Measurements from ENCODE around the gene CCDC91.

Gene CCDC91

GRCh38 chr12:28527631-28528249 is 337.5 kb downstream of the CCDC91 start:
- peak in 1 of 51 donors; percentile 19 for DNase-seq

GRCh38 chr12:28535216-28535615 is 345.0 kb downstream of the CCDC91 start:
- DNase-seq: no peak

DNA sequence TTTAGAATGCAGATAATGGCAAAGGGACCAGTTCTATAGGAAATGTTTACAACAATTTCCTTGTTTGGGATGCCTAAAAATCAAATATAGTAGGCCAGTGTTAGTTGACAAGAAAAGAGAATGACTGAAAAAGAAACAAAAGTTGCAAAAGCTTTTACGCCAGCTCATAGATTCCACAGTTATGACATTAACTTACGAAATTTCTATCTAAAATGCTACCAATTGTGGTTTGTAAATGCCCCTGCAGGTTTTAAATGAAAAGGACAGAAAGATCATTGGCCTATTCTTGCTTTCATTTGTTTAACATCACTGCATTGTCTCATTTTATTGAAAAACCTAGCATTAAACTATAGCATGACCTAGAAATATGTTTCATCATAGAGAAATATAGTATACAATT is 345.8 kb downstream of the CCDC91 start:
- no peak for DNase-seq

- DNase-seq: no peak
These were observed 347.2 kb downstream of the CCDC91 start for GRCh38 chr12:28537474-28537873.

GRCh38 chr12:28539691-28540323 is 349.6 kb downstream of the CCDC91 start:
- no peak for DNase-seq

- DNase-seq: no peak
These were observed 350.1 kb downstream of the CCDC91 start for GRCh38 chr12:28540324-28540714.

DNA sequence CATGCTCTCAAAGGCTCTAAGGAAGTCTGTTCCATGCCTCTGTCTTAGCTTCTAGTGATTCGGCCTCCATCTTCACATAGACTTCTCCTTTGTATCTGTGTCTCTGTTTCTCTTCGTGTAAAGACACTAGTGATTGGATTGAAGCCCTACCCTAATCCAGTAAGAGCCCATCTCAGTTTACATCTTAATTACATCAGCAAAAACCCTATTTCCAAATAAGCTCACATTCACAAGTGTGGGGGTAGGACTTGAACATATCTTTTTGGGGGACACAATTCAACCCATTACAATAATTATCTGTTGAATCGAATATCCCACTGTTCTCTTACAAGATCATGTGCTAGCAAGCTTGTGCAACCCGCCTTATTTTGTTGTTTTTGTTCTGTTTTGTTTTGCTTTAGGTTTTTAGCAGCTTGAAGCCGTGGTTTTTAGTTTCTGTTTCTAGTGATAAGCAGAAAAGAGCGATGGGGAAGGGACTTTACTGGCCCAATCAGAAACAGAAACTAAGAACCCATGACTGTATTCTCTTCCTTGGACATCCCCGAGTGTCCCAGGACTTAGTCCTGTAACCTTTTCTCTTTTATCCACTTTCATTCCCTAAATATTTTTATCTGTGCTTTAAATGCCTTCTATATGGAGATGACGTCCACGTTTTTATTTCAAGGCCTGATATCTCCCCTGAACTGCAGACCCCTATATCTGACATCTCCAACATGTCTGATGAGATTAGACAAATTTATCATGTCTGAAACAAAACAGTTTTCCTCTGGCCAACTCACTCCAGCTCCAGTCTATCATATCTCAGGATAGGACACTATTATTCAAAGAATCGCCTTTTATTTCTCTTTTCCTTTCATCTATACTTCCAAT is 353.0 kb downstream of the CCDC91 start:
- no peak for DNase-seq

GRCh38 chr12:28550757-28551704 is 360.8 kb downstream of the CCDC91 start:
- DNase-seq: no peak

DNA sequence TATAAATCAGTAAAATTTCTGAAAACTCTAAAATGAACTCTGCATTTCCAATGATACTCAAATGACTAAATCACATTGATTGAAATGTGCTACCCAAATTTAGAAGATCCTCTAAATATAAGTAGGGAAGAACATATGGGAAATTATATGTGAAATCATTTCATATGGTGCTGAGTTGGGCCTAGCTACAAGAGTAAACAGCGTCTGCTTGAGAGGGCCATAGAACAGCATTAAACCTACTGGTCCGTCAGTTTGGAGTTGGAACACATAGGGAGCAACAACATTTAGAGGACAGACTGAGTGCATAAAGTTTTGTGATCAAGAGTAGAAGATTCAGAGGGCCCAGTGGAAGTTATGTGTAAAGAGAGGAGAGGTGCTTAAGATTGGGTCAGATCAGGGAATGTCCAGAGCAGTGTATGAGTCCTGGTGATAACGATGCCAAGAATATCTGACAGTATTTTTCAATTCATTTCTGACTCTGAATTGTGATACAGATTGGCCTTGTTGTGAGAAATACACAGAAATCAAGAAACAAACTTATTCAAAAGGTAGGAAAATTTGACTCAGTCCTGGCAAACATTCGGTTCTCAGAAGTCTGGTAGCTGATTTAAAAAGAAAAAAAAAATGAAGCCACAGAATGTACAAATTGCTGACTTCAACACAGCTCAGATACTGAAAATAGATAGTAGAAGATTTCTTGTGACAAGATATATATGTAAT is 362.2 kb downstream of the CCDC91 start:
- no peak for DNase-seq

GRCh38 chr12:28555748-28556147 is 365.5 kb downstream of the CCDC91 start:
- DNase-seq: no peak

DNA sequence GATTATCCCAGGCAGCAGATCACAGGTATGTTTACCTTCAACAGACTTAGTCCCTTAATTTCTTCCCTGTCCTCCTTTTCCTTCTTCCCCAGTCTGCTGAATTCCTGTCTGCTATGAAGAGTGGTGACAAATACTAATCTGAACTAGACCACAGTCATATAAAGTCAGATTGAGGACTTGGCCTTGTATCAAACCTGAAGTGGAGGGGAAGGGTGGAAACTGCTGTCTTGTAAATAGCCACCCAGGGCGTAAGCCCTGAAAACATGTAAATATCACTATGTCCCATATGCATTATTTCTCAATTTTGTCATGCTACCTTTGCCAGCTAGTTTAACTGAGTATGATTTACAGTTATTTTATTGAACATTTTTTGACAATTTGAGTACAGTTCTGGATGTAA is 368.0 kb downstream of the CCDC91 start:
- no peak for DNase-seq

DNA sequence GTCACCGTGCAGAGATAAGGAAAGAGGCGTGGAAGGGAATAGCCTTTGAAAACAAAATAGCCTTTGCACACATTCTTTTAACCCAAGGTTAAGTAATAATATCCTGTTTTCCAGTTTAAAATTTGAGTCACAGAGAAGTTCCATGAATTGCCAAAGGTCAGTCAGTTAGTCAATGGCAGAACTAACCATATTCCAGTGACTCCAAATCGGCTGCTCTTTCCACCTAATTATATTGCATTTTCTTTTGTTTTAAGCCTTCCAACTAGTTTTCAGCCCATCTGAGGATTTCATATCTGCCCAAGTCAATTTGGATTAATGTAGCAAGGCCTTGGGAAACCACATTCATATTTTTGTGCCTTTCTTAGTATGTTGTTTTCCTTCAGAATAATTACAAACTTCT is 373.0 kb downstream of the CCDC91 start:
- no peak for DNase-seq

DNA sequence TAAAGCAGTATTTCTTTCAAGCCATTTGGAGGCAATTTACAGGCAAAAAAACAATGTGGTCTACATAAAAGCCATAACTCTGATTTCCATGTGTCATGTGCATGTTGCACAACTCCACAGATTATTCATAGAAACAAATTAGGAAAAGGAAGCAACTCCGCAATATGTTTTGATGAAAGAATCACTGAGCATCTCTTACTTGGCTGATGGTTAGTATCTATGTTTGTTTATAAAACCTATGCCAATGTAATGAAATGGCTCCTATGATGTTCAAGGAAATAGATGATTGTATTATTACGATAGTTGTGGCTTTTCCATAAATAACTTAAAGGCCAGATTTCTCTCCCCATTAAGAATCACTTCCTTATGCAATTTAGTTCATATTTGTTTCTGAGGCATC is 373.7 kb downstream of the CCDC91 start:
- no peak for DNase-seq

DNA sequence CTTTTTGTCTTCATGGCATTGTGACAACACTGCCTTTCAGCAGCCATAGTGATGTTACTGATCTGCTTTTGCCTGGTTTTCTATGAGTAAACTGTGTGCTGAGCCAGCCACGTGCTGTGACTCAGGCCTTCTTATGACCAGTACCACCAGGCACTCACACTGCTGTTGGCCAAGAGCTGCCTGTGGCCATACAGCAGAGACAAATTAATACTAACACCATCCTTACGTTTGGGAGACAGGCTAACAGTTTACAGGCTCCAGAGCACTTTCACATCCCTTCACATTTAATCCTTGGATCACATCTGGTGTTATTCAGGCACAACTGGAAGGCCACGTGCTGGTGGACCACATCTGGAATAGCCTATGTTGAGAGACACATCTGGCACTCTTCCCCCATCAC is 377.9 kb downstream of the CCDC91 start:
- DNase-seq: no peak

GRCh38 chr12:28568704-28569103 is 378.4 kb downstream of the CCDC91 start:
- DNase-seq: no peak

DNA sequence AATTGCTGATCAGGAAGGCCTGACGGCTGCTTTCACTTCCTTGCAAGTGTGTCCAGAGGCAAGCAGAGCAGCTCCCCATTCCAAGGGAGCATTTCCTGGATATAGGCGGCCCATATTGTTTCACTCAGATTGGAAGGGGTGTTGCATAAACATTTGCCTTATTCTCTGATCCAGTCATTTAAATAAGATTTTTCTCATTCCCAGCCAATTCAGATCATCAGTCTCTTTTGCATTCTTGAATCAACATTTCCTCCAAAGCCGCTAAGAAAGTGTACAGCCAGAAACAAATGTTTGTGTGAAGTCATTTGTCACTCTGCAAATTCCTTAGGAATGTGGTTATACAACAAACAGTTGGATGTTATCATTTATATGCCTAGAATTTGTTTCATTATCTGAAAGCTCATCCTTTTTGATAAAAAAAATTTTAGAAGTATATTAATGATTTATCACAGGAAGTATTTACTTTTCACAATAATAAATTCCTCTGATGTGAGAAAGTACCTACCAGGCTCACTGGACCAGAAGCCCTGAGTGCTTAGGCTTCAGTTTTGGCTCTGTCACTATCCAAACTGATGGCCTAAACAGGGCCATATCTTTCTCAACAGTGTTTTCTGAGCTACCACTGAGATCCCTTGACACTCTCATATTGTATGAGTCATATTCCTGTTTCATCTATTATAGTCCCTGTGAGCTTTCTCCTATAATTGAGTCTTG is 379.6 kb downstream of the CCDC91 start:
- no peak for DNase-seq

GRCh38 chr12:28570811-28571210 is 380.6 kb downstream of the CCDC91 start:
- no peak for DNase-seq

DNA sequence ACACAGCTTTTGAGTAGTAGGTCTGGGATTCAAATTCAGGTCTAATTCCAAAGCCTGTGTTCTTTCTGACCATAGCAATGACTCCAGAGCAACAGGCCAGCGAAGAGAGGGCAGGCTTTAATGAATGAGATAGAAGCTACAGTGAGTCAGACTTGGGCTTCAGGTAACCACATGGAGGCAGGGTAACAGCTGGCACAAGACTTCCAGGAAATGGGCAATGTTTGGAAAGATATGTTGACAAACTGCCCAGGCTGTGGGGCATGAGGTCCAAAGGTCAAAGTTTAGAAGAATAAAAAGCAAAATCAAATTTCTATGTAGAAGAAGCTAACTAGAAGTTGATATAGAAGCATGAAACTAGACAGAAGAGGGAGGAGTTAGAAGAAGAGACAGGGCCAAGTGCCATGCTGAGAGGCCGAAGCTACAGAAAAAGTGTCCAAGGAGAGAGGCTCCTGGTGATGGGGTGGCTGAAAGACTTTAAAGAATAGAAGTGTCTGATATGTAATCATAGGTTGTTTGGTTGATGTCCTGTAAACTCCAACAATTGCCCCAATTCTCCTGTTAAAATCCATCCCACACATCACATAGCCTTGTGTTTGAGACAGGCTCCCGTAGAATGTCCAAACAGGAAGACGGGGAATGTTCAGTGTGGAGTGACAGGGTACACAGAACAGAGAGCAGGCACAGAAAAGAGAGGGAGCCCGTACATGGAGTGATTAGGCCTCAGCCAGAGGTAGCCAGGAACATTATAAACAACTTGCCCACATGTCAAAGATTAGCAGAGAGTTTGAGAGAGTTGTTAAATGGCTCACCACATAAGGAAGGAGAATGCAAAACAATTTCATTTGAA is 384.7 kb downstream of the CCDC91 start:
- no peak for DNase-seq

- no peak for DNase-seq
These were observed 385.4 kb downstream of the CCDC91 start for GRCh38 chr12:28575593-28576205.
